ENCODE results near the gene HOXA3.

DNA sequence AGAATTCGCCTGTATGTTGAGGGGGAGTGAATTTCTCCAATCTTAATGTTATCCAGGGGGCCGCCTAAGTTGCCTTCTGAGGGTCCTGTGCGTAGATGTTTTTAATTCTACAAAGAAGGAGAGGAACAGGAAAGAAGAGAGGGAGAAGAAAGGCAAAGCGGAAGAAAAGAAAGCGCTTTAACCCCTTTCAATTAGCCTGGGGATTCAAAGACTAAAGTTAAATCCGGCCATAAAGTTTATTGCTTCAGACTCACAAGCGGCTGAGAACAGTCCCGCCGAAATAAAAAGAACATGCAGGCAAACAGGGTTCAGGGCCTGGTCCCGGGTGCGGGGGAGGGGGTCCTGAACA, 13.4 kb downstream of the HOXA3 start:
- TF ChIP-seq, protein P1, sequence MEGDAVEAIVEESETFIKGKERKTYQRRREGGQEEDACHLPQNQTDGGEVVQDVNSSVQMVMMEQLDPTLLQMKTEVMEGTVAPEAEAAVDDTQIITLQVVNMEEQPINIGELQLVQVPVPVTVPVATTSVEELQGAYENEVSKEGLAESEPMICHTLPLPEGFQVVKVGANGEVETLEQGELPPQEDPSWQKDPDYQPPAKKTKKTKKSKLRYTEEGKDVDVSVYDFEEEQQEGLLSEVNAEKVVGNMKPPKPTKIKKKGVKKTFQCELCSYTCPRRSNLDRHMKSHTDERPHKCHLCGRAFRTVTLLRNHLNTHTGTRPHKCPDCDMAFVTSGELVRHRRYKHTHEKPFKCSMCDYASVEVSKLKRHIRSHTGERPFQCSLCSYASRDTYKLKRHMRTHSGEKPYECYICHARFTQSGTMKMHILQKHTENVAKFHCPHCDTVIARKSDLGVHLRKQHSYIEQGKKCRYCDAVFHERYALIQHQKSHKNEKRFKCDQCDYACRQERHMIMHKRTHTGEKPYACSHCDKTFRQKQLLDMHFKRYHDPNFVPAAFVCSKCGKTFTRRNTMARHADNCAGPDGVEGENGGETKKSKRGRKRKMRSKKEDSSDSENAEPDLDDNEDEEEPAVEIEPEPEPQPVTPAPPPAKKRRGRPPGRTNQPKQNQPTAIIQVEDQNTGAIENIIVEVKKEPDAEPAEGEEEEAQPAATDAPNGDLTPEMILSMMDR (IDR thresholded peaks at IDR 0.05) = no peak
- TF ChIP-seq POLR2A (IDR thresholded peaks at IDR 0.05) (no peak), EP300 (IDR thresholded peaks at IDR 0.05) (no peak), POLR2AphosphoS5 (IDR thresholded peaks at IDR 0.05) (no peak)
